ENCODE data around the gene LDB3.
A peak's percentile ranks its signal among the peaks of the same experiment; 100 is the strongest.

LDB3 gene

GRCh38 chr10:86690657-86691084, 22.4 kb downstream of the LDB3 start:
- DNase-seq (ENCODE audit: low read depth): no peak
- no peak for TF ChIP-seq CTCF (IDR thresholded peaks at IDR 0.05; ENCODE audit: insufficient read depth, low read depth, low read length, missing control alignments)
- H3K4me3 ChIP-seq (ENCODE audit: low read depth, low read length): no peak overlapping the region

DNA sequence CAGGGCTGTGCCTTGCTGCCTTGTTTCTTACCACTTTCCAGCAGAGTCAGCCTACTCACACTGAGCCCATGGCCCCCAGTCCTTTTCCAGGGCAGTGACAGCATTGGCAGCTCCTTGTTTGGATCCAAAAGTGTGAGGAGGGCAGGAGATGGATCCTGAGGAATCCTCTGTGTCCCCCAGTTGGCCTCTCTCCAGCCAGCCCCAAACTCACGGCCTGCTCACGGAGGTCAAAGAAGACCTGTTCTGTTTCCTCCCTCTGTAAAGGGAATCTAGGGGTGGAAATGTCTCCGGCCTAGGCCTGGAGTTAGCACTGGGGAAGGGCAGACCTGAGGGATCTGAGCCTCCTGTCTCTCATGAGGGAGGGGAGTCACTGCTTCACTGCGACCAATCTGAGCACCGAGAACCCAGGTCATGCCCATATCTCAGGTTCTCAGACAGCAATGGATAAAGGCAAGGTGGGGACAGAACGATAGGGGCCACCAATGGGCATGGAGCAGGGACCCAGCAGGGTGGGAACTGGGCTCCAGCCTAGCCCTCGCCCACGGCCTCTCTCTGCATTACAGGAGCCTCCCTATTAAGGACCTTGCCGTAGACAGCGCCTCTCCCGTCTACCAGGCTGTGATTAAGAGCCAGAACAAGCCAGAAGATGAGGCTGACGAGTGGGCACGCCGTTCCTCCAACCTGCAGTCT, 23.2 kb downstream of the LDB3 start:
- DNase-seq (ENCODE audit: low read depth): no peak
- TF ChIP-seq CTCF (IDR thresholded peaks at IDR 0.05; ENCODE audit: insufficient read depth, low read depth, low read length, missing control alignments): no peak
- H3K4me3 ChIP-seq (ENCODE audit: low read depth, low read length): no peak overlapping the region

DNA sequence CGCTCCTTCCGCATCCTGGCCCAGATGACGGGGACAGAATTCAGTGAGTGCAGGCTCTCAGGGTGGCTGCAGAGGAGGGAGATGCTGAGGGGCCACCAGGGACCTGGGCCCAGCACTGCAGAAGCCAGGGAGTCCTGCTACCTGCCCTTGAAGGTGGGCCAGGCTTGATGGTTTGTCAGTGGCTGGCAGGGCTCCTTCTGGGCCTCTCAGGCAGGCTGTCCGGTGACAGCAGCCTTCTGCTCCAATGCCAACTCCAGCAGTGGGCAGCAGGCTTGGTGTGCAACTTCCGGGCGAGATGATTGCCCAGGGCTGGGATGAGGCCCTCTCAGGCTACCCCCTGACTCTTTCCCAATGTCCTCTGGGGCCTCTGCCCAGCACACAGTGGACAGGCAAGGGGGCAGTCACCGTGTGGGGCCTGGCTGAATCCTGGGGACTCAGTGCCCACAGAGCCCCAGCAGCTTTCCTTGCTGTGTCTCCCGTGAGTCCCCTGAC, 23.8 kb downstream of the LDB3 start:
- H3K4me3 ChIP-seq (ENCODE audit: low read depth, low read length): no peak overlapping the region
- no peak for TF ChIP-seq CTCF (IDR thresholded peaks at IDR 0.05; ENCODE audit: insufficient read depth, low read depth, low read length, missing control alignments)
- DNase-seq (ENCODE audit: low read depth): no peak

GRCh38 chr10:86692664-86693063, 24.4 kb downstream of the LDB3 start:
- H3K4me3 ChIP-seq (ENCODE audit: low read depth, low read length): no peak overlapping the region
- no peak for DNase-seq (ENCODE audit: low read depth)
- TF ChIP-seq CTCF (IDR thresholded peaks at IDR 0.05; ENCODE audit: insufficient read depth, low read depth, low read length, missing control alignments): no peak

DNA sequence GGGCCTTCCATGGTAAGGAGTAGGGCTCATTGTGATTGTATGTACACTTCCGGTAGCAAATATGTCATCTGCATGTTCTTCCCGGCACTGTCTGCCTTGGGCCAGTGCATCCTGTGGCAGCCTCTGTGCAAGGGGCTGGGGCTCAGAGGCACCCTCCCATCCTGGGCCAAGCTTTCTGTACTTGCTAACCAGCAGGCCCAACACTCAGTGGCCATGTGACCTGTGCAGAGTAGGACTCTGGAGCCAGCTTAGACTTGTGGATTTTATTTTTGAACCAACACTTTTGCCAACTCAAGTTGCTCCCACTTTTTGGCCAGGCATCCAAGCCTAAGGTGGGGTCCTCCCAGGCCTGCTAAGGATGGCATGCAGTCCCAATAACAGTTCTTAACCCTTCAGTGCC, 25.0 kb downstream of the LDB3 start:
- H3K4me3 ChIP-seq (ENCODE audit: low read depth, low read length): no peak overlapping the region
- no peak for TF ChIP-seq CTCF (IDR thresholded peaks at IDR 0.05; ENCODE audit: insufficient read depth, low read depth, low read length, missing control alignments)
- DNase-seq (ENCODE audit: low read depth): no peak

GRCh38 chr10:86693721-86694369, 25.5 kb downstream of the LDB3 start:
- no peak overlapping the region for H3K4me3 ChIP-seq (ENCODE audit: low read depth, low read length)
- peak; percentile 40 for DNase-seq (ENCODE audit: low read depth)
- peak; percentile 67 for TF ChIP-seq CTCF (IDR thresholded peaks at IDR 0.05; ENCODE audit: insufficient read depth, low read depth, low read length, missing control alignments)

Measured in GM12865 (cell line).